Measurements from ENCODE around the gene ITGB4. TPM values are rescaled to one million over a fixed set of nuclear protein-coding genes. Genes with fewer than 3 reads are reported as not detected.
"Not testable (repeated sequence)": the region's sequence is repeated elsewhere in the genome, so short reads cannot be mapped to it uniquely, and the experiment has no call there.

ITGB4 gene
- total RNA-seq, 1 donor from 2014 or later = 9.7 TPM

- H3K36me3 Mint-ChIP-seq (ENCODE audit: insufficient read depth) = peaks cover 26% of the 10 kb centered on the region
- no peak for TF ChIP-seq CTCF (IDR thresholded peaks at IDR 0.05; ENCODE audit: unreplicated experiment)
- H3K4me1 Mint-ChIP-seq (ENCODE audit: low read depth) = peaks cover 18% of the 10 kb centered on the region
- H3K4me3 Mint-ChIP-seq (ENCODE audit: low read depth) = peak overlapping the region; percentile 95
- H3K27me3 Mint-ChIP-seq = no peaks in the 10 kb centered on the region
- H3K27ac Mint-ChIP-seq = peak overlapping the region; percentile 77
- DNase-seq (ENCODE audit: low spot score, unreplicated experiment) = no peak
- no peaks in the 10 kb centered on the region for H3K9me3 Mint-ChIP-seq (ENCODE audit: low read depth)
These were observed 56.1 kb downstream of the ITGB4 start for GRCh38 chr17:75777296-75777922.

- H3K4me3 Mint-ChIP-seq (ENCODE audit: low read depth) = peak overlapping the region; percentile 95
- not testable (repeated sequence) for DNase-seq (ENCODE audit: low spot score, unreplicated experiment); H3K27me3 Mint-ChIP-seq; H3K9me3 Mint-ChIP-seq (ENCODE audit: low read depth)
- peak overlapping the region; percentile 97 for H3K27ac Mint-ChIP-seq
- peaks cover 22% of the 10 kb centered on the region for H3K4me1 Mint-ChIP-seq (ENCODE audit: low read depth)
- H3K36me3 Mint-ChIP-seq (ENCODE audit: insufficient read depth) = peaks cover 26% of the 10 kb centered on the region
These were observed 57.0 kb downstream of the ITGB4 start for GRCh38 chr17:75778066-75778860.

GRCh38 chr17:75778861-75779249 is 57.6 kb downstream of the ITGB4 start:
- H3K36me3 Mint-ChIP-seq (ENCODE audit: insufficient read depth) = peaks cover 26% of the 10 kb centered on the region
- DNase-seq (ENCODE audit: low spot score, unreplicated experiment) = no peak
- H3K9me3 Mint-ChIP-seq (ENCODE audit: low read depth) = no peaks in the 10 kb centered on the region
- TF ChIP-seq CTCF (IDR thresholded peaks at IDR 0.05; ENCODE audit: unreplicated experiment) = peak; percentile 67
- H3K27ac Mint-ChIP-seq = peak overlapping the region; percentile 97
- H3K4me3 Mint-ChIP-seq (ENCODE audit: low read depth) = peak overlapping the region; percentile 95
- no peaks in the 10 kb centered on the region for H3K27me3 Mint-ChIP-seq
- peaks cover 28% of the 10 kb centered on the region for H3K4me1 Mint-ChIP-seq (ENCODE audit: low read depth)

GRCh38 chr17:75779250-75779986 is 58.2 kb downstream of the ITGB4 start:
- Mint-ChIP-seq H3K27ac (peak overlapping the region; percentile 100), H3K9me3 (ENCODE audit: low read depth) (no peaks in the 10 kb centered on the region), H3K27me3 (no peaks in the 10 kb centered on the region), H3K4me3 (ENCODE audit: low read depth) (peak overlapping the region; percentile 95), H3K36me3 (ENCODE audit: insufficient read depth) (peaks cover 26% of the 10 kb centered on the region), H3K4me1 (ENCODE audit: low read depth) (peaks cover 33% of the 10 kb centered on the region)
- DNase-seq (ENCODE audit: low spot score, unreplicated experiment) = peak; percentile 87
- TF ChIP-seq CTCF (IDR thresholded peaks at IDR 0.05; ENCODE audit: unreplicated experiment) = no peak

- no peaks in the 10 kb centered on the region for H3K9me3 Mint-ChIP-seq (ENCODE audit: low read depth)
- peak overlapping the region; percentile 100 for H3K27ac Mint-ChIP-seq
These were observed 59.0 kb downstream of the ITGB4 start for GRCh38 chr17:75779987-75780889.

More at GRCh38 chr17:75779987-75780889, 59.0 kb downstream of the ITGB4 start:
- no peak for DNase-seq (ENCODE audit: low spot score, unreplicated experiment)
- H3K4me1 Mint-ChIP-seq (ENCODE audit: low read depth) = peaks cover 35% of the 10 kb centered on the region
- no peak for TF ChIP-seq CTCF (IDR thresholded peaks at IDR 0.05; ENCODE audit: unreplicated experiment)
- H3K36me3 Mint-ChIP-seq (ENCODE audit: insufficient read depth) = peaks cover 26% of the 10 kb centered on the region
- no peaks in the 10 kb centered on the region for H3K27me3 Mint-ChIP-seq
- H3K4me3 Mint-ChIP-seq (ENCODE audit: low read depth) = peak overlapping the region; percentile 95

All from progenitor cell of endocrine pancreas (in vitro differentiated cells).